ENCODE results near the gene LIF.

LIF gene

GRCh38 chr22:30283342-30283741 lies 36.8 kb upstream of the LIF start:
- Histone ChIP-seq H3K4me3 (no peak overlapping the region), H3K4me1 (peaks cover 0 to 13% (median 11%) of the 10 kb centered on the region in 4 donors), H3K27ac (no peak overlapping the region), H3K36me3 (peaks cover 18 to 47% (median 34%) of the 10 kb centered on the region in 3 donors), H3K27me3 (no peaks in the 10 kb centered on the region), H3K9me3 (no peaks in the 10 kb centered on the region)
- TF ChIP-seq CTCF (IDR thresholded peaks at IDR 0.05), result no peak
- intact Hi-C loops (cut with DNase I; ENCODE audit: low total_unique reads), result no loop called here
- DNase-seq, result no peak

- peaks cover 0 to 11% (median 5%) of the 10 kb centered on the region in 4 donors for H3K4me1 ChIP-seq
- no peak for TF ChIP-seq CTCF (IDR thresholded peaks at IDR 0.05)
- no peak for DNase-seq
- H3K4me3 ChIP-seq, result no peak overlapping the region
- H3K9me3 ChIP-seq, result no peaks in the 10 kb centered on the region
- intact Hi-C loops (cut with DNase I; ENCODE audit: low total_unique reads), result no loop called here
- H3K36me3 ChIP-seq, result peaks cover 18 to 47% (median 34%) of the 10 kb centered on the region in 3 donors
- H3K27me3 ChIP-seq, result no peaks in the 10 kb centered on the region
- no peak overlapping the region for H3K27ac ChIP-seq
These were observed 36.1 kb upstream of the LIF start for GRCh38 chr22:30282616-30283046.

GRCh38 chr22:30280505-30280904 lies 33.9 kb upstream of the LIF start:
- peaks cover 0 to 16% (median 1%) of the 10 kb centered on the region in 4 donors for H3K4me1 ChIP-seq
- H3K27ac ChIP-seq, result no peak overlapping the region
- no peak for TF ChIP-seq CTCF (IDR thresholded peaks at IDR 0.05)
- no peak for DNase-seq
- H3K36me3 ChIP-seq, result peaks cover 15 to 34% (median 19%) of the 10 kb centered on the region in 3 donors
- H3K4me3 ChIP-seq, result no peak overlapping the region
- intact Hi-C loops (cut with DNase I; ENCODE audit: low total_unique reads), result no loop called here
- no peaks in the 10 kb centered on the region for H3K27me3 ChIP-seq
- no peaks in the 10 kb centered on the region for H3K9me3 ChIP-seq

- Histone ChIP-seq H3K9me3 (no peaks in the 10 kb centered on the region), H3K4me1 (peaks cover 0 to 16% (median 1%) of the 10 kb centered on the region in 4 donors), H3K27me3 (no peaks in the 10 kb centered on the region), H3K36me3 (peaks cover 9 to 29% (median 13%) of the 10 kb centered on the region in 3 donors), H3K4me3 (no peak overlapping the region), H3K27ac (no peak overlapping the region)
- intact Hi-C loops (cut with DNase I; ENCODE audit: low total_unique reads), result no loop called here
- no peak for TF ChIP-seq CTCF (IDR thresholded peaks at IDR 0.05)
- DNase-seq, result no peak
These were observed 33.4 kb upstream of the LIF start for GRCh38 chr22:30279932-30280331.

GRCh38 chr22:30279046-30279788 lies 32.7 kb upstream of the LIF start:
- H3K27ac ChIP-seq, result no peak overlapping the region
- H3K36me3 ChIP-seq, result peaks cover 3 to 22% (median 10%) of the 10 kb centered on the region in 3 donors
- intact Hi-C loops (cut with DNase I; ENCODE audit: low total_unique reads), result no loop called here
- no peak for TF ChIP-seq CTCF (IDR thresholded peaks at IDR 0.05)
- no peak overlapping the region for H3K4me3 ChIP-seq
- peaks cover 0 to 16% (median 1%) of the 10 kb centered on the region in 4 donors for H3K4me1 ChIP-seq
- H3K27me3 ChIP-seq, result no peaks in the 10 kb centered on the region
- no peaks in the 10 kb centered on the region for H3K9me3 ChIP-seq
- DNase-seq, result peak; percentile 70 to 82
